ENCODE results near the gene STARD13. TPM values are rescaled to one million over a fixed set of nuclear protein-coding genes. Genes with fewer than 3 reads are reported as not detected.

Gene STARD13
- total and polyA plus RNA-seq, 12 donors = 7.1 to 38.3 (median 27.8) TPM

DNA sequence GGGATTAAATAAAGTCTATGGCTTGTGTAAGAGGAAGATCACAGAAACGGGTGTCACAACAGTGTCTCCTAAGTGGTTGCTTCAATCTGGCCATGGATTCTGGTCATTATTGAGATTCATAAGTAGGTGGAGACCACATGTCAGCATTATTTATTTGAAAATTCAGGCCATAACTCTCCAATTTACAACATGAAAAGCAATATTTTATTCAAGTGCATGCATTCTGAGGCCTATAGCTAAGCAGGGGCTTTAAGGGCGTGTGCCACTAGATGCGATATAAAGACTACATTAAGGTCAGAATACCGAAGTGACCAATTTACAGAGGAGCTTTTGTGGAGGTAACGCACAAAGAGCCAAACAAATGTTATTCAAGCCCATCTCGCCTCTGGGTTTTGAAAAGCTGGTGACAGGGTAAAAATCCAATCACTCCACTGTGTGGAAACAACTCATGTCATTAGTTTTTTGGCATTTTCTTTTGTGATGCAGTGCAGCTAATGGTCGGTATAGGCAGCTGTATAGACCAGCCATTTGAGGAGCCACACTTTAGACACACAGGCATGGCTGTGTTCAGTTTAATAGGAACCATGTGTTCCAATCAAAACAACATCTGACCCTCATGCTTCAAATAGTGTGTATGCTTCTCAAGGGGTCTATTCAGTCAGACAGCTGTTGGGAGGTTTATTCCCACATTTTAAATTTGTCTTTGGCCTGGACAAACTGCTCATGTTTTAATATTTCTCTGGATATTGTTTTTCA lies 145.6 kb downstream of the STARD13 start:
- Histone ChIP-seq H3K9me3 (peaks cover 0 to 11% (median 0%) of the 10 kb centered on the region in 11 donors), H3K4me1 (peaks cover 3 to 47% (median 32%) of the 10 kb centered on the region in 9 donors), H3K4me3 (no peak overlapping the region), H3K27ac (peak overlapping the region in 6 of 10 donors; percentile 8 to 49 (median 25)), H3K27me3 (no peaks in the 10 kb centered on the region), H3K36me3 (peaks cover 0 to 75% (median 26%) of the 10 kb centered on the region in 9 donors)
- intact Hi-C loops (cut with DNase I) = no loop called here
- 87 to 90% methylated on average over 7 of the region's 7 CpGs for WGBS, 2 donors
- no peak for ATAC-seq
- no peak for DNase-seq
- TF ChIP-seq, protein P1, sequence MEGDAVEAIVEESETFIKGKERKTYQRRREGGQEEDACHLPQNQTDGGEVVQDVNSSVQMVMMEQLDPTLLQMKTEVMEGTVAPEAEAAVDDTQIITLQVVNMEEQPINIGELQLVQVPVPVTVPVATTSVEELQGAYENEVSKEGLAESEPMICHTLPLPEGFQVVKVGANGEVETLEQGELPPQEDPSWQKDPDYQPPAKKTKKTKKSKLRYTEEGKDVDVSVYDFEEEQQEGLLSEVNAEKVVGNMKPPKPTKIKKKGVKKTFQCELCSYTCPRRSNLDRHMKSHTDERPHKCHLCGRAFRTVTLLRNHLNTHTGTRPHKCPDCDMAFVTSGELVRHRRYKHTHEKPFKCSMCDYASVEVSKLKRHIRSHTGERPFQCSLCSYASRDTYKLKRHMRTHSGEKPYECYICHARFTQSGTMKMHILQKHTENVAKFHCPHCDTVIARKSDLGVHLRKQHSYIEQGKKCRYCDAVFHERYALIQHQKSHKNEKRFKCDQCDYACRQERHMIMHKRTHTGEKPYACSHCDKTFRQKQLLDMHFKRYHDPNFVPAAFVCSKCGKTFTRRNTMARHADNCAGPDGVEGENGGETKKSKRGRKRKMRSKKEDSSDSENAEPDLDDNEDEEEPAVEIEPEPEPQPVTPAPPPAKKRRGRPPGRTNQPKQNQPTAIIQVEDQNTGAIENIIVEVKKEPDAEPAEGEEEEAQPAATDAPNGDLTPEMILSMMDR (IDR thresholded peaks at IDR 0.05) = no peak

DNA sequence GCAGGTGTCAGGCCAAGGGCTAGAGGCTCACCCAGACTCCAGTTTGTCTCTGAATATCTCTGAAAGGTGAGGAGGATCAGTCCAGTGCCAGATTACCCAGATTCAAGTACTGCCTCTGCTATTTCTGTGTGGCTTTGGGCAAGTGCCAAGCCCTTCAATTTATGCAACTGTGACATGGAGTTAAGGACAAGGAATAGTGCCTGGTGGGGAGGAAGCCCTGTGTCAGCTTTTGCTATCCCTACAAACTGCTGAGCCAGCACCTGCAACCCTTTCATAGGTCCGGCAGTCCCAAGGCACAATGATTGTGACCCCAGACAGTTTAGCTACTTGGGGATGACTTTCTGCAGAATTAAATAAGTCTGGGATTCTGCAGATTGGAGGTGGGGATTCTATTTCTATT lies 146.4 kb downstream of the STARD13 start:
- peaks cover 0 to 11% (median 0%) of the 10 kb centered on the region in 11 donors for H3K9me3 ChIP-seq
- intact Hi-C loops (cut with DNase I) = no loop called here
- peaks cover 3 to 47% (median 36%) of the 10 kb centered on the region in 9 donors for H3K4me1 ChIP-seq
- WGBS, 2 donors = 47 to 53% methylated on average over 1 of the region's 1 CpG
- no peaks in the 10 kb centered on the region for H3K27me3 ChIP-seq
- no peak overlapping the region for H3K4me3 ChIP-seq
- peak overlapping the region in 6 of 10 donors; percentile 6 to 49 (median 33) for H3K27ac ChIP-seq
- TF ChIP-seq, protein P1 (IDR thresholded peaks at IDR 0.05) = no peak
- ATAC-seq (peak; percentile 82 to 90 (median 85)), DNase-seq (peak; percentile 26 to 76)
- H3K36me3 ChIP-seq = peaks cover 0 to 80% (median 26%) of the 10 kb centered on the region in 9 donors

DNA sequence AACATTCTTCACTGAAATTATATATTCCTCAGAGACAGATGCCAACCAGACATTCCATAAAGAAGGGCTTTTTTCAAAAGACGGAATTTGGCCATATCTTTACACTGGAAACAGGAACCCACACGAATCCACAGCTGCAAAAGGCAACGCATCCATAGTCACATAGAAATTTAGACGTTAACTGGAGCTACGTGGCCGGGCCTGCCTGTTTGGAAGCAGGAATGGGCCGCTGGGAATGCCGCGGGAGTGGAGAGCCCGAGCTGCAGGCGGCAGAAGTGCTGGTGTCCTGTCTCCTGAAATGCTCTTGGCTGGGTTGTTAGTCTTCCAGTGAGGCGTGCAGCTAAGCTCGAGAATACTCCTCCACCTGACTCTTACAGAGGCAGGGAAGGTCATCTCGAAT lies 147.1 kb downstream of the STARD13 start:
- H3K4me3 ChIP-seq = no peak overlapping the region

DNA sequence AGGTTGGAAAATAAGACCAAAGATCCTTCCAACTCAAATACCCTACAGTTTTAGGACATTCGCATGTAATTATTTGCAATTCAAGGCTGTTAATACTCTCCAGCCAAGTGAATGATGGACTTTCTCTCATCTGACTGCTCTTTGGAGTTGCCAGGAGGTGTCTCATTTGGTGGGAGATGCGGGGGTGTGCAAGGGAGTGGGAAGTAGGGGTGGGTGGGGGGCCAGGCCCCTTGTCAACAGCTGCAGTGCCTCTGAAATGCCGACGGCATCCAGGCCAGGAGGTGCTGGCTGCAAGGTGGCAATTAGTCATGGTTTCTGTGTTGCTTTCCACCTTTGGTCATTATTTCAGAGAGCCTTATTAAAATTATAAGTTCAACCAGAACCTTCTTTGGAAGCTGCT lies 147.8 kb downstream of the STARD13 start:
- 82% methylated on average over 4 of the region's 4 CpGs for WGBS, 2 donors
- TF ChIP-seq, protein P1 (IDR thresholded peaks at IDR 0.05) = no peak
- Histone ChIP-seq H3K36me3 (peaks cover 0 to 76% (median 24%) of the 10 kb centered on the region in 9 donors), H3K4me3 (no peak overlapping the region), H3K4me1 (peaks cover 3 to 58% (median 36%) of the 10 kb centered on the region in 9 donors), H3K27me3 (no peaks in the 10 kb centered on the region), H3K9me3 (peaks cover 0 to 11% (median 0%) of the 10 kb centered on the region in 11 donors), H3K27ac (peak overlapping the region in 1 of 10 donors; percentile 27)
- intact Hi-C loops (cut with DNase I) = no loop called here
- no peak for ATAC-seq
- DNase-seq = no peak

More for the DNA sequence above, 147.1 kb downstream of the STARD13 start:
- peak overlapping the region in 5 of 10 donors; percentile 6 to 43 (median 29) for H3K27ac ChIP-seq
- ATAC-seq (peak in 4 of 8 donors; percentile 22 to 32 (median 28)), DNase-seq (no peak)
- H3K9me3 ChIP-seq = peaks cover 0 to 11% (median 0%) of the 10 kb centered on the region in 11 donors
- intact Hi-C loops (cut with DNase I) = no loop called here
- no peaks in the 10 kb centered on the region for H3K27me3 ChIP-seq
- H3K4me1 ChIP-seq = peaks cover 3 to 52% (median 36%) of the 10 kb centered on the region in 9 donors
- 78 to 86% methylated on average over 14 of the region's 14 CpGs for WGBS, 2 donors
- H3K36me3 ChIP-seq = peaks cover 0 to 80% (median 26%) of the 10 kb centered on the region in 9 donors
- TF ChIP-seq, protein P1 (IDR thresholded peaks at IDR 0.05) = no peak
